IPS-18a (cell line): ENCODE measurements around the gene GAGE12G.
"Not testable (repeated sequence)": the region's sequence is repeated elsewhere in the genome, so short reads cannot be mapped to it uniquely, and the experiment has no call there.

Experiments used
- H3K27ac ChIP-seq: one replicate; pipeline ENCODE4 v1.5.1; 2013; ENCODE audit warnings: low read length
- H3K27me3 ChIP-seq: one replicate; pipeline ENCODE4 v1.6.1; 2013; ENCODE audit warnings: mild to moderate bottlenecking, low read length; ENCODE audit not compliant: control insufficient read depth, insufficient read depth
- H3K36me3 ChIP-seq: one replicate; pipeline ENCODE4 v1.6.1; 2013; ENCODE audit warnings: low read depth, low read length; ENCODE audit not compliant: control insufficient read depth
- H3K4me1 ChIP-seq: one replicate; pipeline ENCODE4 v1.6.1; 2013; ENCODE audit warnings: low read depth, low read length; ENCODE audit not compliant: control insufficient read depth
- H3K4me3 ChIP-seq: one replicate; pipeline ENCODE4 v1.5.1; 2013; ENCODE audit warnings: low read length
- H3K9ac ChIP-seq: one replicate; pipeline ENCODE4 v1.6.1; 2013; ENCODE audit warnings: mild to moderate bottlenecking, low read length, moderate library complexity
- H3K9me3 ChIP-seq: one replicate; pipeline ENCODE4 v1.6.1; 2013; ENCODE audit warnings: low read depth, low read length; ENCODE audit not compliant: control insufficient read depth

Gene GAGE12G

GRCh38 chrX:49570100-49570499 lies at the start of gene GAGE12G:
TSS of gene GAGE12G (plus strand) at chrX:49570400. CDS start at chrX:49571555, 1,155 bp downstream.
- not testable (repeated sequence) for H3K36me3 ChIP-seq, H3K9me3 ChIP-seq, H3K4me1 ChIP-seq, H3K9ac ChIP-seq, H3K27ac ChIP-seq, H3K4me3 ChIP-seq, H3K27me3 ChIP-seq

- H3K27ac ChIP-seq, H3K9ac ChIP-seq, H3K9me3 ChIP-seq: not testable (repeated sequence)
Observed at GRCh38 chrX:49531877-49532276, 38.3 kb upstream of the GAGE12G start, which contains the start of gene GAGE12C. TSS of gene GAGE12C (plus strand) at chrX:49532177. CDS start at chrX:49533332, 1,155 bp downstream.

GRCh38 chrX:49541433-49541832 lies 28.8 kb upstream of the GAGE12G start, which contains the start of gene GAGE12D:
TSS of gene GAGE12D (plus strand) at chrX:49541733. CDS start at chrX:49542888, 1,155 bp downstream.
- H3K27me3 ChIP-seq, H3K27ac ChIP-seq, H3K9ac ChIP-seq, H3K9me3 ChIP-seq, H3K4me1 ChIP-seq, H3K4me3 ChIP-seq, H3K36me3 ChIP-seq: not testable (repeated sequence)

More at GRCh38 chrX:49531877-49532276, 38.3 kb upstream of the GAGE12G start, which contains the start of gene GAGE12C:
- not testable (repeated sequence) for H3K4me3 ChIP-seq, H3K27me3 ChIP-seq, H3K4me1 ChIP-seq, H3K36me3 ChIP-seq

- H3K36me3 ChIP-seq, H3K4me1 ChIP-seq, H3K27me3 ChIP-seq, H3K27ac ChIP-seq, H3K4me3 ChIP-seq, H3K9me3 ChIP-seq, H3K9ac ChIP-seq: not testable (repeated sequence)
Observed at GRCh38 chrX:49550989-49551388, 19.2 kb upstream of the GAGE12G start, which contains the start of gene GAGE12E. TSS of gene GAGE12E (plus strand) at chrX:49551289. CDS start at chrX:49552444, 1,155 bp downstream.

GRCh38 chrX:49560542-49560941 lies 9.7 kb upstream of the GAGE12G start, which contains the start of gene GAGE12F:
TSS of gene GAGE12F (plus strand) at chrX:49560842. CDS start at chrX:49561997, 1,155 bp downstream.
- H3K27me3 ChIP-seq, H3K9ac ChIP-seq, H3K4me3 ChIP-seq, H3K9me3 ChIP-seq, H3K36me3 ChIP-seq, H3K27ac ChIP-seq, H3K4me1 ChIP-seq: not testable (repeated sequence)

GRCh38 chrX:49568728-49569127 lies 1.5 kb upstream of the GAGE12G start:
- H3K9ac ChIP-seq, H3K27ac ChIP-seq, H3K27me3 ChIP-seq, H3K9me3 ChIP-seq, H3K4me1 ChIP-seq, H3K4me3 ChIP-seq, H3K36me3 ChIP-seq: not testable (repeated sequence)

- not testable (repeated sequence) for H3K27ac ChIP-seq, H3K27me3 ChIP-seq, H3K9me3 ChIP-seq, H3K9ac ChIP-seq, H3K4me3 ChIP-seq, H3K4me1 ChIP-seq, H3K36me3 ChIP-seq
Observed at GRCh38 chrX:49569152-49569551, 1.0 kb upstream of the GAGE12G start.

- not testable (repeated sequence) for H3K9ac ChIP-seq, H3K9me3 ChIP-seq, H3K27me3 ChIP-seq, H3K4me3 ChIP-seq, H3K36me3 ChIP-seq, H3K27ac ChIP-seq, H3K4me1 ChIP-seq
Observed at GRCh38 chrX:49579649-49580048, 9.4 kb downstream of the GAGE12G start, which contains the start of gene GAGE12H. TSS of gene GAGE12H (plus strand) at chrX:49579949. CDS start at chrX:49581104, 1,155 bp downstream.

- not testable (repeated sequence) for H3K36me3 ChIP-seq, H3K4me1 ChIP-seq, H3K9me3 ChIP-seq, H3K27ac ChIP-seq, H3K27me3 ChIP-seq, H3K4me3 ChIP-seq, H3K9ac ChIP-seq
Observed at GRCh38 chrX:49589196-49589595, 19.0 kb downstream of the GAGE12G start, which contains the start of gene GAGE2A. TSS of gene GAGE2A (plus strand) at chrX:49589496. CDS start at chrX:49590651, 1,155 bp downstream.

- H3K9ac ChIP-seq, H3K4me3 ChIP-seq, H3K27me3 ChIP-seq, H3K4me1 ChIP-seq, H3K9me3 ChIP-seq, H3K36me3 ChIP-seq, H3K27ac ChIP-seq: not testable (repeated sequence)
Observed at GRCh38 chrX:49589769-49590478, 19.7 kb downstream of the GAGE12G start.

GRCh38 chrX:49590488-49590887 lies 20.3 kb downstream of the GAGE12G start:
- not testable (repeated sequence) for H3K27ac ChIP-seq, H3K36me3 ChIP-seq, H3K4me1 ChIP-seq, H3K27me3 ChIP-seq, H3K9ac ChIP-seq, H3K9me3 ChIP-seq, H3K4me3 ChIP-seq

GRCh38 chrX:49598720-49599119 lies 28.5 kb downstream of the GAGE12G start, which contains the start of gene GAGE1:
TSS of gene GAGE1 (plus strand) at chrX:49599020. CDS start at chrX:49600175, 1,155 bp downstream.
- not testable (repeated sequence) for H3K9me3 ChIP-seq, H3K27me3 ChIP-seq, H3K9ac ChIP-seq, H3K36me3 ChIP-seq, H3K27ac ChIP-seq, H3K4me3 ChIP-seq, H3K4me1 ChIP-seq
